Activated CD8-positive, alpha-beta memory T cell treated with anti-CD3 and anti-CD28 coated beads, Interleukin-2, amount 50 U/mL, for 48 hours (primary cell): ENCODE data around the gene TMEM161B.
A peak's percentile ranks its signal among the peaks of the same experiment; 100 is the strongest.
"Not testable (repeated sequence)": the region's sequence is repeated elsewhere in the genome, so short reads cannot be mapped to it uniquely, and the experiment has no call there.

Source experiments
- DNase-seq: peaks from one replicate; pipeline ENCODE4 v3.0.0-alpha.2; 2020

The TMEM161B gene

GRCh38 chr5:88268385-88269184 lies at the start of gene TMEM161B:
Gene TMEM161B (minus strand): TSS chr5:88268845. CDS start chr5:88268723, 122 bp downstream.
- DNase-seq: peak; percentile 93

- no peak for DNase-seq
These were observed 35.7 kb upstream of the TMEM161B start for GRCh38 chr5:88304356-88304755.

- no peak for DNase-seq
These were observed 29.8 kb upstream of the TMEM161B start for GRCh38 chr5:88298425-88298824.

GRCh38 chr5:88290801-88291200 lies 22.2 kb upstream of the TMEM161B start:
- no peak for DNase-seq

- no peak for DNase-seq
These were observed 20.0 kb upstream of the TMEM161B start for GRCh38 chr5:88288528-88289197.

DNA sequence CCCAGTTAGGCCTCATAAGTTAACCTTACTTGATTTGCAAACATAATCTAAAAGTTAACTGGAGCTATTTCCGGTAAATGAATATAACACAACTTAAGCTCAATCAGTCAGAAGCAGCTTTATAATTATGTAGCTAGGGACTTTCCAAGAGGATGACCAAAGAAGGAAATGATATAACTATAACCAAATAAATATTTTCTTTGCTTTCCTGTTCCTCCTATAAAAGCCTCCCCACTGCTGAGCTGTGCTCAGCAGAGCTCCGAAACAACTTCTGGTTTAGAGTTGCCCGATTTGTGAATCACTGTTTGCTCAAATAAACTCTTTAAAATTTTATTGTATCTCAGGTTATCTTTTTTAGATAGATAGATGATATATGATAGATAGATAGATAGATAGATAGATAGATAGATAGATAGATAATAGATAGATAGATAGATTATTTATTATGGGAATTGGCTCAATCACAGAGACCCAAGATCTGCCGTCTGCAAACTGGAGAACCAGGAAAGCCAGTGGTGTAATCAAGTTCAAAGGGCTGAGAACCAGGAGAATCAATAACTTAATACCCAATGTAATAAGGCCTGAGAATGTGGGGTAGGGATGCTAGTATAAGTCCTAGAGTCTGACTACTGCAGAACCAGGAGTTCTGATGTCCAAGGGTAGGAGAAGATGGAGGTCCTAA lies 19.3 kb upstream of the TMEM161B start:
- DNase-seq: no peak

DNA sequence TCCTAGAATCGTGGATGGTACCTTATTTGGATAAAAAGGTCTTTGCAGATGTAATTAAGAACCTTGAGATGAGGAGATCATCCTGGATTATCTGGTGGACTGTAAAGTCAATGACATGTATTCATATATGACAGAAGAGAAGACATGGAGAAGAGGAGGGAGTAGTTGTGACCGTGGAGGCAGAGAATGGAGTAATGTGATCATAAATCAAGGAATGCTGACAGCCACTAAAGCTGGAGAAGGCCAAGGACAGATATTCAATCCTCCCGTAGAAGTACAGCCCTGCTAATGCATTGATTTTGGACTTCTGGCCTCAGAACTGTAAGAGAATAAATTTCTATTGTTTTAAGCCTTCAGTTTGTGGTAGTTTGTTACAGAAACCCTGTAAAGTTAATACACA lies 18.7 kb upstream of the TMEM161B start:
- DNase-seq: no peak

DNA sequence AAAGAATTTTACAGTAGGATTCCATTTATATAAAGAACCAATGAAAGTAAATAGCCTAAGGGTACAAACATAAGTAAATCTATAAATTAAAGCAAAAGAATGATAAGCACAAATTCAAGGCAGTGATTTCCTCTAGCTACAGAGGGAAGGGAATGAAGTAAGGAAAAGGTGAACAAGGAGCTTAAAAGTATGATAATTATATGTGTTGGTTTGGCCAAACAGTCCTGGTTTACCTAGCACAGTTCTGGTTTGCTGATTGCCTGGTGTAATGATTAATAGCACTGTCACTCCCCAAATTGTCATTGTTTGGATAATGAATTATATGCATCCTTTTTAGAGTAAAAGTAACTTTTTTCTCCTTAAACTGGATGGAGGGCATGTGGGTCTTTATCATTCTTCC lies 15.0 kb upstream of the TMEM161B start:
- DNase-seq: no peak

DNA sequence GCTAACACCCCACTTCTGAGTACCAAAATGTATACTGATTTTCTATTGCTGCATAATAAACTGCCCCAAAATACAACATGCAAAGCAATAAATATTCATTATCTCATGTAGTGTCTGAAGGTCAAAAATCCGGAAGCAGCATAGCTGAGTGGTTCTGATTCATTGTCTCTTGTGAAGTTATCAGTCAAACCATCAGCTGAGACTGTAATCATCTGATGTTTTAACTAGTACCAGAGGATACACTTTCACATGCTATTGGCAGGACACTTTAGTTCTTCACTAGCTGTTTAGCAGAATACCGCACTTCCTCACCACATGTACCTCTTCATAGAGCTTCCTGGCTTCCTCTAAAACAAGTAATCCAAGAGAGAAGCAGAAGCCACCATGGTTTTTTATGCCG lies 12.7 kb upstream of the TMEM161B start:
- no peak for DNase-seq

GRCh38 chr5:88279584-88279983 lies 10.9 kb upstream of the TMEM161B start:
- no peak for DNase-seq

DNA sequence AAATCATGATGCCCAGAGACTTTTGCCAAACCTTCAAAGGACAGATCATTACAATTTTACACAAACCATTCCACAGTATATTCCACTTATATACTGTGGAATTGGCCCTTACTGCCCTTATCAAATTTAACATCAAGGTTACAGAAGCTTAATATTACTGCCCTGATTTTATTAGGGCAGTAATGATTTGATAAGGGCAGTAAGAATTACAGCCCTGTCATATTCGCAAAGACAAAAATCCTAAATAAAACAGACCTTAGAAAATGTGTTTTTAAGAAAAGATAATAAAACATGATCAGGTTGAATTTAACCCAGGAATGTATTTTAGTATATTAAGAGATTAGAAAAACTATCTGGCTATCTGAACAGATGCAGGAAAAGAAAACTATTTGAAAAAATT lies 7.7 kb upstream of the TMEM161B start:
- DNase-seq: no peak

- DNase-seq: no peak
These were observed 6.9 kb upstream of the TMEM161B start for GRCh38 chr5:88275581-88275980.

DNA sequence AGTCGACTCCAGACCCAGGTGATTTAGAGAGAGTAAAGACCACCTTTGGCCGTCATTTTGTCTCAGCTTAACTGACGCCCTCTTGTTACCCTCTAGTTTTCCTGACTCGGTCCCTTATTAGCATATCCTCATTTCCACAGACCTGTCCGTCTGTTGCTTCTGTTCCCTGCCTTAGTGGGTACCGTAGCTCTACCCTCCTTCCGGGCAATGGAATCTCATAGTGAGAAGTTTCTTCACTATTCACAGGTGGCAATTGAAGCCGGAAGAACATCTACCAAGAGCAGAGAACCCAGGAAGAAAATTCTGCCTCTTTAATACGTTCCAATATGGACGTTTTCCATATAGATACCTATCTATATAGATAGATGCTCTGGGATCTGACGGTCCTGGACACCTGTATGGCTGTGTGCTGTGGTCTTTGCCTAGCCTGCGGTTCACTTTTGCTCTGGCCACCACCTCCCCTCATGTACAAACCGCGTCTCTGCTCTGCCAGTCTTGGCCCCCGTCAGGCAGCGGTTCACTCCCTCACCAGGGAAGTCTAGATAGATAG lies 652 bp upstream of the TMEM161B start:
- DNase-seq: peak; percentile 56

- DNase-seq: not testable (repeated sequence)
These were observed 4.1 kb downstream of the TMEM161B start for GRCh38 chr5:88264565-88264964.

DNA sequence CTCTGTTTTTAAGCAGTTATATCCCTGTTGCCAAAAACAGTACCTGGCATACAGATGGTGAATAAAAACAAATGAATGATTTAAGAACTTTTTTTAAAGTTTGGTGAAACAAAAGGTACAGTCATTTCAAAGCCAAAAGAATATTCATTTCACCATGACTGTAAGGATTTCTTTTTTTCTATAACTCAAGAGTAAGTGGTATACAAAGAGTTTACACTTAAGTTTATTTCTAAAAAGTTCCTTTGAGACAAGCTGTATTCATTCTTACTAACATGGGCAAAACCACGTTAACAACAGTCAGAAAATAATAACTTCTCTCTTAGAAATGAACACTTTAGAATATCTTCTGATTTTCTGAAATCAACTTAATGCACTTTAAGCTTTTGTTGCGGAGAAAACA lies 5.3 kb downstream of the TMEM161B start:
- DNase-seq: no peak

GRCh38 chr5:88262116-88262515 lies 6.5 kb downstream of the TMEM161B start:
- no peak for DNase-seq

GRCh38 chr5:88258636-88259035 lies 10.0 kb downstream of the TMEM161B start:
- no peak for DNase-seq

DNA sequence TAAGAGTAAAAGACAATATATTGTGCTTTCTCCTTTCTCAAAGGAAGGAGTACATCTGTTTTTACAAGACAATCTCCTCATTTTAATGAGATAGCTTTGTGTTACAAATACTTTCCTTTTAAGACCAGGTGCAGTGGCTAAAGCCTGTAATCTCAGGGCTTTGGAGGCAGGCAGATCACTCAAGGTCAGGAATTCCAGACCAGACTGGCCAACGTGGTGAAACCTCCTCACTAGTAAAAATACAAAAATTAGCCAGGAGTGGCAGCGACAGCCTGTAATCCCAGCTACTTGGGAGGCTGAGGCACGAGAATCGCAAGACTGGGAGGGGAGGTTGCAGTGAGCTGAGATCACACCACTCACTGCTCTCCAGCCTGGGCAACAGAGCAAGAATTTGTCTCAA lies 11.8 kb downstream of the TMEM161B start:
- no peak for DNase-seq

DNA sequence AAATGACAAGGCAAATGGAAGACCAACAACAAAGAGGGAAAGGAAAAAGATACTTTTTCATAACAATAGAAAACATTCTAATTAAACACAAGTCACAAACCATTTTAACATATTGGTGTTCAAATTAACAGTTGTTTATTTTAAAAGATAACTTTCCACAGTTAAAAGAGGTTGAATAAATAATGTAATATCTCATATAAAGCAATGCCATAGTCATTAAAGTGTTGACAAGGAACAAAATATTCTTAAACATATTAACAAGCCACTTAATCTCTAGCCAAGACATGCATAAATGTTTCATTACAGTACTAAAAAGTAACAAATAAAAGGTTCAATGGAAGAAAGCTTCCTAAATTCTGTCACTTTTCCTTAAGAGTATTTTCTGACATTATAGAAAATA lies 12.6 kb downstream of the TMEM161B start:
- DNase-seq: no peak

GRCh38 chr5:88254320-88254719 lies 14.3 kb downstream of the TMEM161B start:
- no peak for DNase-seq

- peak; percentile 53 for DNase-seq
These were observed 17.5 kb downstream of the TMEM161B start for GRCh38 chr5:88251048-88251711.

DNA sequence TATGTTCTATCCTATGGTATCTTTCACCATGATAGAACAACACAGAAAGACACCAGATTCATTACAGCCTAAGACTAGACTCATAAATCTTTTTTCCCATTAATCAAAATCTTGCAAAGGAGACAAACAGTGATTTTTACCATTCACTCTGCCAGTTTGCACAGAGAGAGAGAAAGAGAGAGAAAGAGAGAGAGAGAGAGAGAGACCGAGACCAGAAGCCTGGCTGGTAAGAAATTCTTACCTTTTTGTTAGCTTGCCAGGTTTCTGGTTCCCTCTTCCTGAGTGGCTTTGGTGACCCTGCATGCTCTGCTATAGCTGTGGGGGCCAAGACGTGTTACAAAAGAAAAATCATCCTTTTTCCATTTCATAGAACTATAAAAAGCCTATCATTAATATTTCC lies 18.6 kb downstream of the TMEM161B start:
- no peak for DNase-seq
